Osteoblast (primary cell): ENCODE results near the gene RBM45. TPM values are rescaled to one million over a fixed set of nuclear protein-coding genes. Genes with fewer than 3 reads are reported as not detected.

Experiments used
- DNase-seq: peaks from one replicate; pipeline ENCODE4 v3.0.0; 2011; ENCODE audit warnings: low spot score, mixed read lengths; ENCODE audit not compliant: insufficient read length; ENCODE audit errors: missing footprints
- H2AFZ ChIP-seq: 2 replicates; pipeline ENCODE4 v1.6.0; 2011; ENCODE audit warnings: mild to moderate bottlenecking, low read length
- H3K27ac ChIP-seq: 2 replicates; pipeline ENCODE4 v1.5.1; 2011; ENCODE audit warnings: mild to moderate bottlenecking, low read depth, low read length, moderate library complexity
- H3K27me3 ChIP-seq: 2 replicates; pipeline ENCODE4 v1.6.0; 2012; ENCODE audit warnings: mild to moderate bottlenecking, control low read depth, inconsistent platforms, low read length, moderate library complexity; ENCODE audit not compliant: insufficient read depth
- H3K36me3 ChIP-seq: 2 replicates; pipeline ENCODE4 v1.5.1; 2011; ENCODE audit warnings: mild to moderate bottlenecking, low read length, control low read depth, moderate library complexity; ENCODE audit not compliant: insufficient read depth
- H3K4me1 ChIP-seq: 2 replicates; pipeline ENCODE4 v1.5.1; 2011; ENCODE audit warnings: mild to moderate bottlenecking, low read length, control low read depth, moderate library complexity; ENCODE audit not compliant: insufficient read depth
- H3K4me2 ChIP-seq: 2 replicates; pipeline ENCODE4 v1.6.0; 2011; ENCODE audit warnings: mild to moderate bottlenecking, low read length; ENCODE audit not compliant: insufficient read depth
- H3K4me3 ChIP-seq: fragments of 200-600 bp; sonication (generic); 3 replicates; pipeline ENCODE4 v1.5.1; 2012; ENCODE audit warnings: mild to moderate bottlenecking, low read length, inconsistent platforms; ENCODE audit not compliant: insufficient read depth
- H3K79me2 ChIP-seq: 2 replicates; pipeline ENCODE4 v1.6.0; 2012; ENCODE audit warnings: mild to moderate bottlenecking, low read length, control low read depth, inconsistent platforms; ENCODE audit not compliant: insufficient read depth
- H3K9me3 ChIP-seq: 2 replicates; pipeline ENCODE4 v1.5.1; 2011; ENCODE audit warnings: low read depth, low read length, control low read depth
- H4K20me1 ChIP-seq: 2 replicates; pipeline ENCODE4 v1.6.0; 2012; ENCODE audit warnings: mild to moderate bottlenecking, low read length, control low read depth; ENCODE audit not compliant: insufficient read depth
- total RNA-seq: library from RNA; depleted of rRNA; stranded (reverse); fragments of >200 nt; gene quantifications from 2 replicates; pipeline ENCODE4 v1.2.3, GENCODE V29; 2012
- TF ChIP-seq, protein P1 (sequence below): IDR thresholded peaks from 2 replicates; pipeline ENCODE4 v1.5.1; 2011; ENCODE audit warnings: mild to moderate bottlenecking, low read depth, low read length, moderate library complexity; ENCODE audit errors: extremely low read depth

Gene RBM45
- total RNA-seq, 1 donor, result 19.9 TPM

DNA sequence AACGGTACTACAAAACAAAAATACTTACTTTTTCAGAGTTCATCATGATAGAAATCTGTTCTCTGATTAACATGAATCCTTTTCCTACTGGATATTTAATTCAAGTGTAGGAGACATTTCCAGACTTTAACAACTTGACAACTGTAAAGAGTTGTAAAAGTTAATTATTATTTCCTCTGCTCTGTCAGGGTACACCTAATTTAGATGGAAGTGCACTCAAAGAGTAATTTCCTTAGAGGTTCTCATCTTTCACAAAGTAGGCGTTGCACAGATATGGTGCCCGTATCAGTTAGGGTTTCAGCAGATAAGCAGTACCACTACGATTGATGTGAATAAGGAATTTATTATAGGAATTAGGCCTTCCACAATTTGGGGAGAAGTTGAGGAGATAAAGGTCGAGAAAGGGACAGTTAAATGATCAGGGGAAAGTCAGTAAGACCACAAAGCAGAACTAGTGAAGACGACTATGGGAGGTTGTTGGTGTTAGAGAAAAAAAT lies 23.4 kb upstream of the RBM45 start:
- TF ChIP-seq, protein P1, sequence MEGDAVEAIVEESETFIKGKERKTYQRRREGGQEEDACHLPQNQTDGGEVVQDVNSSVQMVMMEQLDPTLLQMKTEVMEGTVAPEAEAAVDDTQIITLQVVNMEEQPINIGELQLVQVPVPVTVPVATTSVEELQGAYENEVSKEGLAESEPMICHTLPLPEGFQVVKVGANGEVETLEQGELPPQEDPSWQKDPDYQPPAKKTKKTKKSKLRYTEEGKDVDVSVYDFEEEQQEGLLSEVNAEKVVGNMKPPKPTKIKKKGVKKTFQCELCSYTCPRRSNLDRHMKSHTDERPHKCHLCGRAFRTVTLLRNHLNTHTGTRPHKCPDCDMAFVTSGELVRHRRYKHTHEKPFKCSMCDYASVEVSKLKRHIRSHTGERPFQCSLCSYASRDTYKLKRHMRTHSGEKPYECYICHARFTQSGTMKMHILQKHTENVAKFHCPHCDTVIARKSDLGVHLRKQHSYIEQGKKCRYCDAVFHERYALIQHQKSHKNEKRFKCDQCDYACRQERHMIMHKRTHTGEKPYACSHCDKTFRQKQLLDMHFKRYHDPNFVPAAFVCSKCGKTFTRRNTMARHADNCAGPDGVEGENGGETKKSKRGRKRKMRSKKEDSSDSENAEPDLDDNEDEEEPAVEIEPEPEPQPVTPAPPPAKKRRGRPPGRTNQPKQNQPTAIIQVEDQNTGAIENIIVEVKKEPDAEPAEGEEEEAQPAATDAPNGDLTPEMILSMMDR, result no peak
- no peak overlapping the region for H3K4me2 ChIP-seq
- no peak overlapping the region for H3K27ac ChIP-seq
- H3K27me3 ChIP-seq, result no peaks in the 10 kb centered on the region
- DNase-seq, result no peak
- H2AFZ ChIP-seq, result no peak overlapping the region
- no peaks in the 10 kb centered on the region for H3K79me2 ChIP-seq
- no peaks in the 10 kb centered on the region for H4K20me1 ChIP-seq
- no peaks in the 10 kb centered on the region for H3K4me1 ChIP-seq
- no peaks in the 10 kb centered on the region for H3K36me3 ChIP-seq
- H3K9me3 ChIP-seq, result no peaks in the 10 kb centered on the region
- H3K4me3 ChIP-seq, result no peak overlapping the region

DNA sequence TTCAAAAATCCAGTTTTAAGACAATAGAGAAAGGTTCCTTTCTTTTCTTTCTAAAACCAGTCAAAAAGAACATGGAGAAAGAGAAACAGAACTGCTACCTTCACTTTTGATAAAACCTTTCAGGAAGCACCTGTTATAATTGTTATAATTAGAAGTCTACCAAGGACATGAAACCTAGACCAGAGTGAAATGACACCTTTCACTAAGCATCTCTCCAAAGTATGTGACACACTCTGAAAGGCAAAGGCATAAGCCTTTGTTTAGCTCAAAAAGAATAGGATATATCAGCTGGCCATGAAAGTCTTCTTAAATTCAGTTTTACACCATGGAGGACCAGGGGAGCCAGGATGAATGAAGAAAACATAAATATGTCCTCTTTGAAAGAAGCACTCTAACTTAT lies 18.8 kb upstream of the RBM45 start:
- Histone ChIP-seq H3K9me3 (no peaks in the 10 kb centered on the region), H3K27me3 (no peaks in the 10 kb centered on the region), H3K4me1 (no peaks in the 10 kb centered on the region), H3K79me2 (no peaks in the 10 kb centered on the region), H3K27ac (no peak overlapping the region), H4K20me1 (no peaks in the 10 kb centered on the region), H3K4me3 (no peak overlapping the region), H2AFZ (no peak overlapping the region), H3K4me2 (no peak overlapping the region), H3K36me3 (no peaks in the 10 kb centered on the region)
- TF ChIP-seq, protein P1, result no peak
- peak; percentile 51 for DNase-seq

DNA sequence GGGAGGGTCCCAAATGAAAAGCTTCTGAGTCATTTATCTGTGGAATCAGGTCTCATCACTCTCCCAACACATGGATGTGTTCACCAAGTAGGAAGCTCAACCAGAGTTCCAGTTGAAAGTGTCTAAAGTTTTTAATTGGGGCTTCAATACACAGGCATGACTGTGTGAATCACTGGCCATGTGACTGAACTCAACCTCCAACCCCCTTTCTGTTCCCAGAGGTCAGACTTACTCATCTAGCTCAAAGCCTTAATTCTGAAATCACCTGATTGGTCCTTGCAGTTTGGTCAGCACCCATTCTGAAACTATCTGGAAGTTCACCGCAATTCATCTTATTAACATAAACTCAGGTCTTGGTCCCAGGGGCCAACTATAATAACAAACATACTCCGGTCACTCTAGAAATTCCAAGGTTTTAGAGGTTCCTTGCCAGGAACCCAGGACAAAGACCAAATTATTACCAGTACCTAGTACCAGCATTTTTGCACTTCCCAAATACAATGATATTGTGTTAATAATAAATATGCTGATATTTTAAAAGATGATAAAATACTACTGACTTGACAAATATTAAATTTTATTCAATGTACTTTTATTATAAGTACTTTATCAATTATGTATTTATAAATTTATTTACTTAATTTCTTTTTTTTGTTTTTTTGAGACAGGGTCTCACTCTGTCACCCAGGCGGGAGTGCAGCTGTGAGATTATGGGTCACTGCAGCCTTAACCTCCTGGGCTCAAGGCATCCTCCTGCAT lies 10.7 kb upstream of the RBM45 start:
- Histone ChIP-seq H3K9me3 (no peaks in the 10 kb centered on the region), H4K20me1 (no peaks in the 10 kb centered on the region), H3K4me1 (no peaks in the 10 kb centered on the region), H3K36me3 (no peaks in the 10 kb centered on the region), H3K27ac (no peak overlapping the region), H3K4me2 (no peak overlapping the region), H3K27me3 (no peaks in the 10 kb centered on the region), H2AFZ (no peak overlapping the region), H3K79me2 (no peaks in the 10 kb centered on the region), H3K4me3 (no peak overlapping the region)
- TF ChIP-seq, protein P1, result no peak
- DNase-seq, result no peak

DNA sequence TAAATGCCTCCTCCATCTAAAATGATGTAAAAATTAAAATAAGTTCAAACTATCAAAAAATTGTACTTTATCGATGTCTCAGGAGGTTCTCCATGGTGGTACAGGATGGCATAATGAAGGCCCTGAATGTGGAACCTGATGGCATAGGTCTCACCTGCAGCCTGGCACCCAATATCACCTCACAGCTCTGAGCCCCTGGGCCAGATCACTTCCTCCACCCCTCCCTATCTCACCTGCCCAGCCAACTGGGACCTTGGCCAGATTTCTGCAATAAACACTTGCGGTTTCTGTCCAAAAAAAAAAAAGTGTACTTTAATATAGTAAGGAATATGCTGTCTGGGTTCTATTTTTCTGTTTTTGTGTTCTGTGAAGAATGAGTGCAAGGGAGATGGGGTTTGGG lies 6.7 kb upstream of the RBM45 start:
- Histone ChIP-seq H3K79me2 (no peaks in the 10 kb centered on the region), H3K4me2 (no peak overlapping the region), H2AFZ (no peak overlapping the region), H3K27ac (no peak overlapping the region), H3K9me3 (no peaks in the 10 kb centered on the region), H3K4me1 (no peaks in the 10 kb centered on the region), H3K36me3 (no peaks in the 10 kb centered on the region), H3K4me3 (no peak overlapping the region), H3K27me3 (no peaks in the 10 kb centered on the region), H4K20me1 (no peaks in the 10 kb centered on the region)
- DNase-seq, result peak; percentile 8
- TF ChIP-seq, protein P1, result no peak
